Tibial nerve (tissue), 4 donors: ENCODE measurements around the gene FAM135A.

Source experiments
- EP300 ChIP-seq, 2 donors: sonication (generic); formaldehyde crosslinking; IDR thresholded peaks; one replicate each; pipeline ENCODE4 v1.6.1; 2017; ENCODE audit warnings: antibody characterized with exemption in 2 of 2, mild to moderate bottlenecking in 1 of 2
- POLR2A ChIP-seq, 2 donors: fragments of 450-650 bp; IDR thresholded peaks; one replicate each; pipeline ENCODE4 v1.6.1; 2017; ENCODE audit warnings: antibody characterized with exemption in 2 of 2, mild to moderate bottlenecking in 2 of 2, moderate library complexity in 2 of 2
- TF ChIP-seq, protein P1 (sequence below), 5 experiments: fragments of 200-600 bp in 3 of 5; fragments of 450-650 bp in 2 of 5; sonication (generic) in 3 of 5; IDR thresholded peaks; one replicate each; pipeline ENCODE4 v1.5.1; 2016 to 2019; ENCODE audit warnings: antibody characterized with exemption in 5 of 5, mild to moderate bottlenecking in 3 of 5, moderate library complexity in 2 of 5

DNA sequence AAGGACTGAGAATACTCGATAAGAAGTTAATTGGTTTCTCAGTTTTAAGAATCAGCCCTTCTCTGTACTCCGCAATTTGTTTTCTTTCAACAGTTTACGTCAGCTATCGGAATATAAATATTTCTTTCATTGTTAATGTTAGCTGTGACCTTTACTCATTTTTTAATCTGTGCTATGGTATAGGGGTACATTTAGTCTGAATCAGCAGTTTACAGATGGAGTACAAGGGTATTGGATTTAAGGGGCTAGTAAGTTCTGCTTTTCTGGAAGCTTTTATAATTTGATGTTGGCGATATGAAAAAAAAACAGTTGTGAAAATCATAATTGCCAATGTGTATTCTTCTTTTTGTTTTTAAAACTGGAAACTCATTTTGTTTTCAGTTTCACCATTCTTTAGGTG is 23.0 kb downstream of the FAM135A start:
- TF ChIP-seq, protein P1, sequence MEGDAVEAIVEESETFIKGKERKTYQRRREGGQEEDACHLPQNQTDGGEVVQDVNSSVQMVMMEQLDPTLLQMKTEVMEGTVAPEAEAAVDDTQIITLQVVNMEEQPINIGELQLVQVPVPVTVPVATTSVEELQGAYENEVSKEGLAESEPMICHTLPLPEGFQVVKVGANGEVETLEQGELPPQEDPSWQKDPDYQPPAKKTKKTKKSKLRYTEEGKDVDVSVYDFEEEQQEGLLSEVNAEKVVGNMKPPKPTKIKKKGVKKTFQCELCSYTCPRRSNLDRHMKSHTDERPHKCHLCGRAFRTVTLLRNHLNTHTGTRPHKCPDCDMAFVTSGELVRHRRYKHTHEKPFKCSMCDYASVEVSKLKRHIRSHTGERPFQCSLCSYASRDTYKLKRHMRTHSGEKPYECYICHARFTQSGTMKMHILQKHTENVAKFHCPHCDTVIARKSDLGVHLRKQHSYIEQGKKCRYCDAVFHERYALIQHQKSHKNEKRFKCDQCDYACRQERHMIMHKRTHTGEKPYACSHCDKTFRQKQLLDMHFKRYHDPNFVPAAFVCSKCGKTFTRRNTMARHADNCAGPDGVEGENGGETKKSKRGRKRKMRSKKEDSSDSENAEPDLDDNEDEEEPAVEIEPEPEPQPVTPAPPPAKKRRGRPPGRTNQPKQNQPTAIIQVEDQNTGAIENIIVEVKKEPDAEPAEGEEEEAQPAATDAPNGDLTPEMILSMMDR (IDR thresholded peaks at IDR 0.05), result no peak
- TF ChIP-seq POLR2A (IDR thresholded peaks at IDR 0.05) (no peak), EP300 (IDR thresholded peaks at IDR 0.05) (no peak)
